GM12872 (cell line): ENCODE measurements around the gene INPP4A.

Experiments
- CTCF ChIP-seq: IDR thresholded peaks from 3 replicates; pipeline ENCODE4 v1.5.1; 2011; ENCODE audit warnings: low read depth, mild to moderate bottlenecking, low read length, moderate library complexity; ENCODE audit not compliant: insufficient read depth

The INPP4A gene

GRCh38 chr2:98533547-98533946 is 88.9 kb downstream of the INPP4A start:
- no peak for TF ChIP-seq CTCF

GRCh38 chr2:98534761-98535160 is 90.1 kb downstream of the INPP4A start:
- TF ChIP-seq CTCF, result no peak

DNA sequence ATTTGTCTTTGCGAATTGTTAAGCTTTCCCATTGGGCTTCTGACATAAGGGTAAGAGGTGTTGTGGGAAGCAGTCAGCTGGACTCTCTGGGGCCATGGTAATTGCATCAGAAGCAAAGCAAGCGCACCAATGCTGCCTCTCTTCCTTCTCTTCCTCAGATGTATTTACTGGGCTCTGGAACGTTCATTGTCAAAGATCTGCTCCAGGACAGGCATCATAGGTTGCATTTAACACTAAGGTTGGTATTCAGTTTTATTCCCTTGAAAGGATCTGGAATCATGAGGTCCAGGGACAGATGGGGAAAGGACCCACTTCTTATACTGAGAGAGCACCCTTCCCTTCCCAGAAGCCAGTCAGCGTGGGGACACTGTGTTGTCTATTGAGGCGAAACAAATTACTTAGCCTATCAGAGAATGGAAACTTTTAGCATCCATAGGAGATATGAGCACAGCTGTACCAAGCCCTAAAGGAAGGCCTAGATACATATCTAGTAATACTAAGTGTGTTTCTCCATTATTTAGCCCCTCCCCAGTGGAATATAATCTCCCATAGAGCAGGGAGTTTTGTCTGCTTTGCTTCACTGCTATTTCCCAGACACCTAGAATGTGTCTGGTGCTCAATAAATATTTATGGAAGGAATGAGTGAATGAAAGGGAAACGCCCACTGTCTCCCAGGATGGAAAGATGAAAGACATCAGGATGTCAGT is 91.5 kb downstream of the INPP4A start:
- no peak for TF ChIP-seq CTCF

DNA sequence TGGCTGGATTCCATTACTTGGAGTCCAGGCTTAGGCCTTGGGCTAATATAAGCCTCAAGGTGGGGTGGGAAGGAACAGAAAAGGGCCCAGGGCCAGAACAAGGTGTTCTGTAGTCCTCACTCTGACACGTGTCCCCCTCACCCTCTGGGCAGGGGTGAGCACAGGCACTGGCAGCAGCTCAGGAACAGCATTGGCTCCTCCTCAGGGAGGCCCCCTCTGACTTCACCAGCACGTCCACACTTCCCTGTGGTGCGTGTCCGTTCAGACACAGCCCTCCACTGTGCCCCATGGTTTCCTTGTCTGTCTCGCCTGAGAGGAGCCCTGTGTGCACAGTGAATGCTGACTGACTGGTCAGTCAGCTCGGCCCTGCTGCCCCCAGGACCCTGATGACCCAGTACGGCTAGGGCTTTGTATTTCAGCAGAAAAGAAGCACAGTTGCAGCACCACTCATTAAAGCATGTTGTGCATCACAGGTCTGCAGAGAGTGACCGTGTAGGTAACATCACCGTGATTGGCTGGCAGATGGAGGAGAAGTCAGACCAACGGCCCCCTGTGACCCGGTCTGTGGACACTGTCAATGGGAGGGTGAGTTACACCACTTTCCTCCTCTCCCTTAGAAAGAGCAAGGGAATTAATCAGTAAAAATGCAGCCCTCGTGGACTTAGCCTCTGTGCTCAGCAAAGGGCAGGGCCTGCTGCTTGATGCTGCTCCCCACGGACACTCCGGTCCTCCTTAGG is 92.9 kb downstream of the INPP4A start:
- no peak for TF ChIP-seq CTCF

DNA sequence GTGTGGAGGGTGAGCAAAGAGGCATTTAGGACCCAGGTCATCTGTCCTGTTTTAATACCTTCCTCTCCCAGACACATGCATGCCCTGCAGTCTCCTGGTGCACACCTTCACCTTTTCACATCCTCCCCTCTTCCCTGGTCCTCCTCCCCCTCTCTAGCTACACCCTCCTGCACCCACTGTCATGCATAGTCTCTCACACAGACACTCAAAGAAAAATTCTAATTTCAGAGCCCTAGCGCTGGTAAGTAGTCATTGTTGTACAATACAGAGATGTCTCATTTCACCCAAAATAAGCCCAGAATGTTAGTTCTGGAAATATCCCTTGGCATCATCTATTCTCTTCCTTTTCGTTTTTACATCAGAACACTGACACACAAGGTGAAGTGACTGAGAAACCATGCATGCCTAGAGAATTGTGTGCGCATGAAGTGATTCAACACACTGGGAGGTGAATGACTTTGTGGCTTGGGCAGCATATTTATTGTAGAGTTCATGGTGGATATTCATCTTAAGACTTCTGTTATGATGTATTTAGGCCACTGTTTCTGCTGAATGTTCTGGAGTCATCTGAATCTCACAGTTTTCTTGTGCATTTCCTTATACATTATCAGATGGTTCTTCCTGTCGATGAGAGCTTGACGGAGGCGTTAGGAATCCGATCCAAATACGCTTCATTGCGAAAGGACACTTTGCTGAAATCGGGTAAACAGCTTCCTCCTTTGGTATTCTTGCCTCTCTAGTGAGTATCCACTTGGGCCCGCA is 93.8 kb downstream of the INPP4A start:
- TF ChIP-seq CTCF, result no peak

DNA sequence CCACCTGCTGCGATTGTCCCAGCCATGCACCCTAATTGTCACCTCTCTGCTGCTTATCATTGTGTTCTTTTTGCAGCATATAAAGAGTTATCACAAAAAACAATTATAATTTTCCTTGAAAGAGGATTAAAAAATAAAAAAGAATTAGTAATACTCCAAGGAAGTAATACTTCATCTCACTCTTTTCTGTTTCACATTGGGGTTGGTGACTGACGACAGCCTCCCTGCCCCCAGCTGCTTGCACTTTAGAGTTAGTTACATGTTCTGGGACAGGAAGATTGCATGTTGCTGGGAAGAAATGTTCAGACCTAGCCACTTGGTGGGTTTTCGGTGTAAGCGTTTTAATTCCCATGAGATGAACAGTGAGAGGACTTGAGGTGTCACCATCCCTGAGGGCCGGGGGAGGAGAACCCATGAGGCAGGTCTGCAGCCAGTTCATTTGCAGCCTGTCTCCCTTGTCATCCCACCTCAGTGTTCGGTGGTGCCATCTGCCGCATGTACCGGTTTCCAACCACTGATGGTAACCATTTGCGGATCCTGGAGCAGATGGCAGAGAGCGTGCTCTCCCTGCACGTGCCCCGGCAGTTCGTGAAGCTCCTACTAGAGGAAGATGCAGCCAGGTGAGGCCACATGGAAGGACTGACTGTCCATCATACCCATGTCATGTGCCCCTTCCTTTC is 94.5 kb downstream of the INPP4A start:
- TF ChIP-seq CTCF, result no peak

DNA sequence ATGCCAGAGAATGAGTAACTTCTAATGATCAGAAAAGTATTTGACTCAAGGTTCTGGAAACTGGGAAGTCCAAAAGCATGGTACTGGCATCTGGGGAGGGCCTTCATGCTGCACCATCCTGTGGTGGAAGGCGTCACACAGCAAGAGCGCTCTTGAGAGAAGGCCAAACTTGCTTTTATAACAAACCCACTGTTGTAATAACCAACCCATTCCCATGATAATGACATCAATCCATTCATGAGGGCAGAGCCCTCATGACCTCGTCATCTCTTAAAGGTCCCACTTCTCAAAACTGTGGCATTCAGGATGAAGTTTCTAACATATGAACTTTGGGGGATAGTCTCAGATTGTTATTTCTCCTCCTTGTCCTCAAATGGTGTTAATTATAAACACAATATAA is 95.9 kb downstream of the INPP4A start:
- no peak for TF ChIP-seq CTCF
